ENCODE data around the gene CD300A.

- TF ChIP-seq, protein P1, sequence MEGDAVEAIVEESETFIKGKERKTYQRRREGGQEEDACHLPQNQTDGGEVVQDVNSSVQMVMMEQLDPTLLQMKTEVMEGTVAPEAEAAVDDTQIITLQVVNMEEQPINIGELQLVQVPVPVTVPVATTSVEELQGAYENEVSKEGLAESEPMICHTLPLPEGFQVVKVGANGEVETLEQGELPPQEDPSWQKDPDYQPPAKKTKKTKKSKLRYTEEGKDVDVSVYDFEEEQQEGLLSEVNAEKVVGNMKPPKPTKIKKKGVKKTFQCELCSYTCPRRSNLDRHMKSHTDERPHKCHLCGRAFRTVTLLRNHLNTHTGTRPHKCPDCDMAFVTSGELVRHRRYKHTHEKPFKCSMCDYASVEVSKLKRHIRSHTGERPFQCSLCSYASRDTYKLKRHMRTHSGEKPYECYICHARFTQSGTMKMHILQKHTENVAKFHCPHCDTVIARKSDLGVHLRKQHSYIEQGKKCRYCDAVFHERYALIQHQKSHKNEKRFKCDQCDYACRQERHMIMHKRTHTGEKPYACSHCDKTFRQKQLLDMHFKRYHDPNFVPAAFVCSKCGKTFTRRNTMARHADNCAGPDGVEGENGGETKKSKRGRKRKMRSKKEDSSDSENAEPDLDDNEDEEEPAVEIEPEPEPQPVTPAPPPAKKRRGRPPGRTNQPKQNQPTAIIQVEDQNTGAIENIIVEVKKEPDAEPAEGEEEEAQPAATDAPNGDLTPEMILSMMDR (IDR thresholded peaks at IDR 0.05): no peak
- no peak for TF ChIP-seq POLR2A (IDR thresholded peaks at IDR 0.05)
Measured at GRCh38 chr17:74472890-74473289, 6.5 kb downstream of the CD300A start.

Measured in body of pancreas (tissue), 4 donors.